HepG2 (cell line): ENCODE data around the gene PHF23. TPM values are rescaled to one million over a fixed set of nuclear protein-coding genes. Genes with fewer than 3 reads are reported as not detected.

ENCODE experiments used
- ATF5 ChIP-seq: sonication (generic); formaldehyde crosslinking; IDR thresholded peaks from 2 replicates; pipeline ENCODE4 v1.4.0; 2020; ENCODE audit warnings: mild to moderate bottlenecking, low read depth, missing genetic modification reagents
- CHD2 ChIP-seq: IDR thresholded peaks from 2 replicates; pipeline ENCODE4 v1.6.1; 2011; ENCODE audit warnings: low read depth, low read length, improper control_type of control experiment
- GABPA ChIP-seq, 2 experiments: IDR thresholded peaks; 2 replicates each; pipeline ENCODE4 v1.6.1; 2011 to 2016; ENCODE audit warnings: low read depth in 2 of 2, low read length in 1 of 2, missing biosample characterization in 1 of 2, missing genetic modification characterization in 1 of 2
- HMG20A ChIP-seq: IDR thresholded peaks from 2 replicates; pipeline ENCODE4 v1.6.1; 2016; ENCODE audit warnings: borderline replicate concordance
- HNF4G ChIP-seq, 2 experiments: sonication (generic) in 1 of 2; formaldehyde crosslinking in 1 of 2; IDR thresholded peaks; 2 replicates each; pipeline versions ENCODE4 v1.4.0 to v1.6.1; 2011 to 2020; ENCODE audit warnings: borderline replicate concordance in 2 of 2, low read depth in 2 of 2, mild to moderate bottlenecking in 2 of 2, low read length in 1 of 2, missing genetic modification reagents in 1 of 2, moderate library complexity in 1 of 2
- NR1H2 ChIP-seq: sonication (generic); formaldehyde crosslinking; IDR thresholded peaks from 2 replicates; pipeline ENCODE4 v1.8.1; 2022; ENCODE audit warnings: low read depth, missing genetic modification reagents, borderline replicate concordance
- SIN3A ChIP-seq: IDR thresholded peaks from 2 replicates; pipeline ENCODE4 v1.6.1; 2011; ENCODE audit warnings: low read depth, mild to moderate bottlenecking, control low read depth, low read length, borderline replicate concordance
- U2AF1 ChIP-seq: fragments of 200-400 bp; formaldehyde crosslinking; optimal IDR thresholded peaks from 2 replicates; pipeline ENCODE3; 2017; ENCODE audit warnings: mild to moderate bottlenecking, low read depth, low read length
- YEATS4 ChIP-seq: sonication (generic); formaldehyde crosslinking; IDR thresholded peaks from 2 replicates; pipeline ENCODE4 v1.4.0; 2020; ENCODE audit warnings: missing genetic modification reagents, borderline replicate concordance
- ZBTB44 ChIP-seq: sonication (generic); formaldehyde crosslinking; IDR thresholded peaks from 2 replicates; pipeline ENCODE4 v1.4.0; 2020; ENCODE audit warnings: missing genetic modification reagents
- ZMYM4 ChIP-seq: sonication (generic); formaldehyde crosslinking; IDR thresholded peaks from 2 replicates; pipeline ENCODE4 v1.8.1; 2023; ENCODE audit warnings: mild to moderate bottlenecking, missing genetic modification reagents
- ZNF280D ChIP-seq: sonication (generic); formaldehyde crosslinking; IDR thresholded peaks from 2 replicates; pipeline ENCODE4 v1.5.1; 2020; ENCODE audit warnings: mild to moderate bottlenecking, missing genetic modification reagents
- ZNF567 ChIP-seq: sonication (generic); formaldehyde crosslinking; IDR thresholded peaks from 2 replicates; pipeline ENCODE4 v1.8.1; 2023; ENCODE audit warnings: mild to moderate bottlenecking, missing genetic modification reagents, borderline replicate concordance
- ZNF703 ChIP-seq: sonication (generic); formaldehyde crosslinking; IDR thresholded peaks from 2 replicates; pipeline ENCODE4 v1.5.1; 2020; ENCODE audit warnings: missing genetic modification reagents, mild to moderate bottlenecking, moderate library complexity, borderline replicate concordance
- ZNF713 ChIP-seq: sonication (generic); formaldehyde crosslinking; IDR thresholded peaks from 2 replicates; pipeline ENCODE4 v1.4.0; 2020; ENCODE audit warnings: mild to moderate bottlenecking, missing genetic modification reagents
- polyA plus RNA-seq, 8 experiments: library from polyadenylated mRNA; depleted of rRNA in 3 of 8; stranded (reverse) in 7 of 8; unstranded in 1 of 8; fragments of >200 nt; fragmentation: Illumina TruSeq in 4 of 8; extraction: Trizol in 4 of 8; gene quantifications; 2 replicates each; pipeline versions ENCODE4 v1.2.1 to v1.2.3, GENCODE V29; 2011 to 2016; ENCODE audit warnings: low read depth in 4 of 8, missing spikeins in 1 of 8, mixed read lengths in 1 of 8; ENCODE audit not compliant: insufficient read depth in 1 of 8
- total RNA-seq, 5 experiments: library from RNA; depleted of rRNA; stranded (reverse); fragments of >200 nt; fragmentation: Illumina TruSeq; extraction: Trizol; gene quantifications; 2 replicates each; pipeline ENCODE4 v1.2.3, GENCODE V29; 2016; ENCODE audit warnings: low read depth in 1 of 5

Gene PHF23
- total and polyA plus RNA-seq, 2 of the 13 experiments (the other 11 are each of a cell fraction or from before 2014, with no cell fraction given), result 27.6 to 33.2 TPM

GRCh38 chr17:7252176-7253043, 13.2 kb upstream of the PHF23 start, which contains the start of gene ELP5 (continued):
- TF ChIP-seq ZNF280D (CRISPR knock-in tag) (no peak; the same call in none of the 2 replicates), HMG20A (CRISPR knock-in tag) (no peak), GABPA (IDR thresholded peaks at IDR 0.05; ENCODE audit: low read depth, low read length) (peak; percentile 44), GABPA (CRISPR knock-in tag; IDR thresholded peaks at IDR 0.05; ENCODE audit: low read depth) (0 out of 2 replicates have a peak, but pooled peaks have one; percentile 2), CHD2 (0 out of 2 replicates have a peak, but pooled peaks have one; percentile 11), ZNF567 (CRISPR knock-in tag) (no peak), SIN3A (peak; percentile 92), ATF5 (CRISPR knock-in tag) (peak; percentile 31; the same call in 1 of the 2 replicates), ZNF703 (CRISPR knock-in tag) (no peak), NR1H2 (CRISPR knock-in tag) (no peak), YEATS4 (CRISPR knock-in tag) (peak; percentile 72; the same call in 1 of the 2 replicates), HNF4G (IDR thresholded peaks at IDR 0.05; ENCODE audit: borderline replicate concordance, low read depth, low read length) (peak; percentile 11; the same call in 1 of the 2 replicates), HNF4G (CRISPR knock-in tag; IDR thresholded peaks at IDR 0.05; ENCODE audit: borderline replicate concordance, low read depth) (no peak), ZNF713 (CRISPR knock-in tag) (no peak), ZBTB44 (CRISPR knock-in tag) (peak; percentile 40; the same call in 1 of the 2 replicates), ZMYM4 (CRISPR knock-in tag) (peak; percentile 60; the same call in 1 of the 2 replicates), U2AF1 (no peak)
